ENCODE measurements around the gene FBXL14.

FBXL14 gene

DNA sequence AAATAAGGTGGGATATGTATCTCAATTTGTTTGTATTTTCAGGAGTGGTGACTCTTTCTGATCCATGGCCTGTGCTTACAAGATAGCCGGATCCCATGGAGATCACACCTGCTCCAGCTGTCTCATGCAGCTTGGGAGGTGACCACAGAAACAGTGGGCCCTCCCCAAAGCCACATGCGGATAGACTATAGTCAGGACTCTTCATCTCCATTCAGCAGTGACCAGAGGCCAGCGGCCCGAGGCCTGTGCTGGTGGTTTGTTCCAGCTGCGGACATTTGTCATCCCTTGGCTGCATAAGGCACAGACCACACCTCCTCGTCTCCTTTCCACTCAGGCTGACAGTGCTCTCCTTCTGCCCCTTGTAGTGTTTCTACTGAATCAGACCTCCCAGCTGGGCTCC is 20.0 kb upstream of the FBXL14 start:
- DNase-seq (ENCODE audit: low read depth): no peak
- no peak overlapping the region for H3K4me3 ChIP-seq (ENCODE audit: low read depth, low read length)
- no peak for TF ChIP-seq POLR2A (IDR thresholded peaks at IDR 0.05; ENCODE audit: extremely low read depth, insufficient read length)
- no peak for TF ChIP-seq MYC (IDR thresholded peaks at IDR 0.05; ENCODE audit: low read depth, low read length)
- TF ChIP-seq, protein P1, sequence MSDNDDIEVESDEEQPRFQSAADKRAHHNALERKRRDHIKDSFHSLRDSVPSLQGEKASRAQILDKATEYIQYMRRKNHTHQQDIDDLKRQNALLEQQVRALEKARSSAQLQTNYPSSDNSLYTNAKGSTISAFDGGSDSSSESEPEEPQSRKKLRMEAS (IDR thresholded peaks at IDR 0.05; ENCODE audit: low read depth, low read length): no peak
- TF ChIP-seq, protein P2, sequence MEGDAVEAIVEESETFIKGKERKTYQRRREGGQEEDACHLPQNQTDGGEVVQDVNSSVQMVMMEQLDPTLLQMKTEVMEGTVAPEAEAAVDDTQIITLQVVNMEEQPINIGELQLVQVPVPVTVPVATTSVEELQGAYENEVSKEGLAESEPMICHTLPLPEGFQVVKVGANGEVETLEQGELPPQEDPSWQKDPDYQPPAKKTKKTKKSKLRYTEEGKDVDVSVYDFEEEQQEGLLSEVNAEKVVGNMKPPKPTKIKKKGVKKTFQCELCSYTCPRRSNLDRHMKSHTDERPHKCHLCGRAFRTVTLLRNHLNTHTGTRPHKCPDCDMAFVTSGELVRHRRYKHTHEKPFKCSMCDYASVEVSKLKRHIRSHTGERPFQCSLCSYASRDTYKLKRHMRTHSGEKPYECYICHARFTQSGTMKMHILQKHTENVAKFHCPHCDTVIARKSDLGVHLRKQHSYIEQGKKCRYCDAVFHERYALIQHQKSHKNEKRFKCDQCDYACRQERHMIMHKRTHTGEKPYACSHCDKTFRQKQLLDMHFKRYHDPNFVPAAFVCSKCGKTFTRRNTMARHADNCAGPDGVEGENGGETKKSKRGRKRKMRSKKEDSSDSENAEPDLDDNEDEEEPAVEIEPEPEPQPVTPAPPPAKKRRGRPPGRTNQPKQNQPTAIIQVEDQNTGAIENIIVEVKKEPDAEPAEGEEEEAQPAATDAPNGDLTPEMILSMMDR (IDR thresholded peaks at IDR 0.05; ENCODE audit: low read depth, low read length): no peak

DNA sequence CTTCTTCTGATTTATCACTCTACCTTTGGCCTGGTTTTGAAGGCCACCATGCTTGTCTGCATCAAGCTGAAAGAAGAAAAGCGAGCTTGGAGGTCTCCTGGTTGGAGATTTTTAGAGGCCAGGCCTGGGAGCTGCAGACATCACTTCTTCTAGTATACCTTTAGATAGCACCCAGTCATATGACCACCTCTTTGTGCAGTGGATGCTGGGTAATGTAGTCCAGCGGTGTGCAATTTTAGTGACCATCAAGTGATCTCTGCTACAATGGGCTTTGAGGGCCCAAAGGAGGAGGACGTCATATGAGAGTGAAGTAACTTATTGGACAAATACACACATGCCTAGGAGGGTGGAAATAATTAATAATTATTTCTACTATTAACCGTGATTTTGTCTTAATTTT is 19.5 kb upstream of the FBXL14 start:
- no peak for DNase-seq (ENCODE audit: low read depth)
- TF ChIP-seq MYC (IDR thresholded peaks at IDR 0.05; ENCODE audit: low read depth, low read length) (no peak), POLR2A (IDR thresholded peaks at IDR 0.05; ENCODE audit: extremely low read depth, insufficient read length) (no peak)
- TF ChIP-seq, protein P1 (IDR thresholded peaks at IDR 0.05; ENCODE audit: low read depth, low read length): no peak
- TF ChIP-seq, protein P2 (IDR thresholded peaks at IDR 0.05; ENCODE audit: low read depth, low read length): no peak
- no peak overlapping the region for H3K4me3 ChIP-seq (ENCODE audit: low read depth, low read length)

DNA sequence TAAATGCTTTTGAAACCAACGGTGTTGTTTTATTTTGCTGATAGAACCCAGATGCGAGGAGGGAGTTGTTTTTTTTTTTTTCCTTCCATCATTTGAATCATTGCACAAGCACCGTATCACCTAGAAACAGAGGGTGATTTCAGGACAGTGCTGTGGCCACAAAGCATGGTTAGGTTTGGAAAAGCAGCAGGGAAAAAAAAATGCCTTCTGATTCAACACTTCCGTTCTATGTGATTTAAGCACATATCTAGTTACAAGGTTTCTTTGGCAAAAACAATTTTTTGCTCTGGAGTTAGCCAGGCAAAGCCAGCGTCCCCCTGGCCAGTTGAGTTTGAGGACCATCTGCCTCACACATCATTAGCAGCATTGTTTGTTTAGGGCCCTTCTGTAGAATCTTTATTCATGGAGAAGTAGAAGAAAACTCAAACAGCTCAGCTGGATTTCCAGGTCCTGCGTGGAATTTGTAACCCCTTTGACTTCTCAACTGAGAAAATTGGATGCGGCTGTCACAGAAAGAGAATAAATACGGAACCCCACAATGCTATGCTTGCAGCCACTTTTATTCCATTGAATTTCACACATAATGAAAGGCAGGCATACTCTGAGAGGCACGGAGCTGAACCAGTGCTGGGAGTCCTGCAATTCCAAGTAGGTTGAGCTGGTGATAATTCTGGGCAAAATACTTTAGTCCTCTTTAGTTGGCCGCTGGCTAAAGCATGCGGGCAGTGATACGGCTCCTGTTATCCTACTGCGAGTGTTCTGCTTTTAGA is 17.6 kb upstream of the FBXL14 start:
- TF ChIP-seq, protein P1 (IDR thresholded peaks at IDR 0.05; ENCODE audit: low read depth, low read length): no peak
- TF ChIP-seq POLR2A (IDR thresholded peaks at IDR 0.05; ENCODE audit: extremely low read depth, insufficient read length) (no peak), MYC (IDR thresholded peaks at IDR 0.05; ENCODE audit: low read depth, low read length) (no peak)
- TF ChIP-seq, protein P2 (IDR thresholded peaks at IDR 0.05; ENCODE audit: low read depth, low read length): no peak
- H3K4me3 ChIP-seq (ENCODE audit: low read depth, low read length): no peak overlapping the region
- DNase-seq (ENCODE audit: low read depth): peak; percentile 55

DNA sequence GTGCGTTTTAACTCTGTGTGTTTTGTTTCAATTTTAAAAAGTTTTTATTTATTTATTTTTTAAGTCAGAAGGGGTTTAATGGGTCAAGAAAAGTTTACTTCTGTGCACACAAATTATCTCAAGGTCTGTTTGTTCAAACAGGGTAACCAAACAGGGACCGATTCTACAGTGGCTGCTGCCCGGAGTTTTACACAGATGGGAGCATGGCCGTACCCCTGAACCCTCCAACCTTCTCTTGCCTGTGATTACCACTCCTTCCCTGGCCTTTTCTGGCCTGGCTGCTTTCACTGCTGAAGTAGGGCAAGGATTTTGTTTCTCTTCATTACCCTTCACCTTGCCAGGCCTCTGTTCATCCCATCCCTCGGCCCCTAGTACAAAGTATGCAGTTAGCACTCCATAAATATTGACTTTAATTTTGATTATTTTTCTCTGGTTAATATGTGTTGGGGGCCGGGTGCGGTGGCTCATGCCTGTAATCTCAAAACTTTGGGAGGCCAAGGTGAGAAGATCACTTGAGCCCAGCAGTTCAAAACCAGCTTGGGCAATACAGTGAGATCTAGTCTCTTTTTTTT is 15.8 kb upstream of the FBXL14 start:
- no peak overlapping the region for H3K4me3 ChIP-seq (ENCODE audit: low read depth, low read length)
- no peak for DNase-seq (ENCODE audit: low read depth)
- TF ChIP-seq POLR2A (IDR thresholded peaks at IDR 0.05; ENCODE audit: extremely low read depth, insufficient read length): no peak
- TF ChIP-seq, protein P2 (IDR thresholded peaks at IDR 0.05; ENCODE audit: low read depth, low read length): no peak
- TF ChIP-seq MYC (IDR thresholded peaks at IDR 0.05; ENCODE audit: low read depth, low read length): no peak
- TF ChIP-seq, protein P1 (IDR thresholded peaks at IDR 0.05; ENCODE audit: low read depth, low read length): no peak

DNA sequence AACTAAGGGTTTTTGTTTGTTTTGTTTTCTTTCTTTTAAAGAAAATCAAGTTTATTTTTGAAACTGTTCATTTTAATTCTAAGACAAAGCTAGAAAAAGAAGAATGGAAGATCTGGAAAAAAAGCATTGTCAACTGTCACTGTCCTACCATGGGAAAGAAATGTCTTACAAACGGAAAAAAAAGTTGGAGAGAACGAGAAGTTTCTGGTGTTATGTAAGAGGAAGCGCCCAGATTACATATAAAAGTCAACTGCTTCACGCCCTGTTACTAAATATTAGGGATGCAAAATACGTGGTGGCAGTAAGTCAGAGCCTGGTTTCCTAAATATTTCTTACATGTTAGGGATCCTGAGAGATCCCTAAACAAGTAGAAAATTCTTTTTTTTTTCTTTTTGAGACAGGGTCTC is 14.3 kb upstream of the FBXL14 start:
- peak; percentile 48 for DNase-seq (ENCODE audit: low read depth)
- no peak overlapping the region for H3K4me3 ChIP-seq (ENCODE audit: low read depth, low read length)
- TF ChIP-seq POLR2A (IDR thresholded peaks at IDR 0.05; ENCODE audit: extremely low read depth, insufficient read length) (no peak), MYC (IDR thresholded peaks at IDR 0.05; ENCODE audit: low read depth, low read length) (no peak)
- TF ChIP-seq, protein P2 (IDR thresholded peaks at IDR 0.05; ENCODE audit: low read depth, low read length): no peak
- TF ChIP-seq, protein P1 (IDR thresholded peaks at IDR 0.05; ENCODE audit: low read depth, low read length): no peak
